ENCODE data around the gene ADGRB2.

GRCh38 chr1:31800674-31800967, 36.5 kb upstream of the ADGRB2 start:
- no peak for TF ChIP-seq CTCF (IDR thresholded peaks at IDR 0.05)
- TF ChIP-seq POLR2A (IDR thresholded peaks at IDR 0.05) = no peak
- no peak for TF ChIP-seq EP300 (IDR thresholded peaks at IDR 0.05)
